ENCODE results near the gene GORASP2. TPM values are rescaled to one million over a fixed set of nuclear protein-coding genes. Genes with fewer than 3 reads are reported as not detected.

GORASP2 gene
- polyA plus RNA-seq, 3 donors = 34.5 to 51.2 (median 46.5) TPM

DNA sequence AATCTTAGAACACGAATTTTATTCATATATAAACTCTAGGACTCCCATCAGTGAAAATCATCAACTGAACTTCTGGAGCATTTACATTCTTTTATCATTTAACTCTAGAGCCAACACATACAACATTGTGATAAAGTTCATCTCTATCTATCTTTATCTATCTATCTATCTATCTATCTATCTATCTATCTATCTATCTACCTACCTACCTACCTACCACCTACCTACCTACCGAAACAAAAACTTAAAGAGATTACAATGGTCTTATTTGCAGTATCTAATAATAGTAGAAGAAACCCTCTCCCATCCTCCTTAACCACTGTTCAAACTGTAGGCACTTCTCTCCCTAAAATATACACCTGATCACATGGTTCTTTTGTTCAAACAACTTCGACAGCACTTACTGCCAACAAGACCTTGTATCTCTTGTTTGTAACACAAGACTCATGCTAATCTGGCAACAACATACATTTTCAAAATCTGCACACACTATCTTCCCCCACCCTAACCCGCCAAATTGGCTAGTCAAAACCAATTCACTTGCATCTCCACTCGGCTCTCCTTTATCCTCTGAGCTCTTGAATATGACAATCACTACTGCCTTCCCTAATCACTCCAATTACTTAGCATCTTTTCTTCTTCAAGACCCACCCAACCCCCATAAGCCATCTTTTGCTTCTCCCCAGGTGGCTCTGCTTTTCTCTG, 69.0 kb downstream of the GORASP2 start:
- H3K27me3 ChIP-seq (ENCODE audit: control insufficient read depth in 2 of 2, insufficient read depth in 2 of 2, low read length in 2 of 2) = no peaks in the 10 kb centered on the region
- Mint-ChIP-seq H3K36me3 (peaks cover 64 to 81% of the 10 kb centered on the region in 2 donors), H3K4me3 (no peak overlapping the region), H3K27ac (no peak overlapping the region), H3K27me3 (ENCODE audit: low read depth in 3 of 3) (peaks cover 0 to 1% (median 0%) of the 10 kb centered on the region in 3 donors), H3K4me1 (no peaks in the 10 kb centered on the region), H3K9me3 (no peaks in the 10 kb centered on the region)
- H3K4me2 ChIP-seq (replicated peaks; ENCODE audit: extremely low read depth, low read length, poor library complexity, severe bottlenecking) = no peak overlapping the region
- H2AFZ ChIP-seq (ENCODE audit: insufficient read depth, low read depth, low read length, poor library complexity, severe bottlenecking) = no peak overlapping the region
- peaks cover 58 to 87% of the 10 kb centered on the region in 2 donors for H3K36me3 ChIP-seq (replicated peaks in 1 of 2; ENCODE audit: control insufficient read depth in 1 of 2, insufficient read depth in 2 of 2, low read length in 2 of 2)
- no peak for TF ChIP-seq CTCF (IDR thresholded peaks at IDR 0.05)
- no peaks in the 10 kb centered on the region for H3K4me1 ChIP-seq (ENCODE audit: control insufficient read depth in 1 of 2, insufficient read depth in 2 of 2, low read length in 2 of 2)
- H3K9me3 ChIP-seq (replicated peaks in 1 of 2; ENCODE audit: control insufficient read depth in 1 of 2, insufficient read depth in 1 of 2, low read length in 2 of 2) = no peaks in the 10 kb centered on the region
- intact Hi-C loops (cut with micrococcal nuclease) = no loop called here
- DNase-seq = no peak
- H4K20me1 ChIP-seq (ENCODE audit: insufficient read depth, low read length) = no peaks in the 10 kb centered on the region
- no peak overlapping the region for H3K4me3 ChIP-seq (replicated peaks in 1 of 3; ENCODE audit: low read depth in 2 of 3, low read length in 3 of 3)
- no peak overlapping the region for H3K27ac ChIP-seq (ENCODE audit: low read depth in 1 of 2, low read length in 2 of 2)
- WGBS (ENCODE audit: insufficient coverage) = 100% methylated on average over 3 of the region's 5 CpGs
- no peak overlapping the region for H3K9ac ChIP-seq (ENCODE audit: insufficient read depth, low read length, poor library complexity, severe bottlenecking)
- no peaks in the 10 kb centered on the region for H3K79me2 ChIP-seq (ENCODE audit: insufficient read depth, low read length)

DNA sequence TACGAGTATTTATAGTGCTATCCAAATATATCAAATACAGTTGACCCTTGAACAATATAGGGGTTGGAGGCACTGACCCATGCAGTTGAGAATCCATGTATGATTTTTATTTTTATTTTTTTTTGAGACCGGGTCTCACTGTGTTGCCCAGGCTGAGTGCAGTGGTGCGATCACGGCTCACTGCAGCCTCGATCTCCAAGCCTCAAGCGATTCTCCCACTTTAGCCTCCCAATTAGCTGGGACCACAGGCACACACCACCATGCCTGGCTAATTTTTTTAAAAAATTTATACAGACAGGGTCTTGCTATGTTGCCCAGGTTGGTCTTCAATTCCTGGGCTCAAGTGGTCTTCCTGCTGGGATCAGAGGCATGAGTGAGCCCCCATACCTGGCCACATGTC, 70.6 kb downstream of the GORASP2 start:
- Histone ChIP-seq H3K27me3 (ENCODE audit: control insufficient read depth in 2 of 2, insufficient read depth in 2 of 2, low read length in 2 of 2) (no peaks in the 10 kb centered on the region), H3K79me2 (ENCODE audit: insufficient read depth, low read length) (no peaks in the 10 kb centered on the region), H2AFZ (ENCODE audit: insufficient read depth, low read depth, low read length, poor library complexity, severe bottlenecking) (no peak overlapping the region), H4K20me1 (ENCODE audit: insufficient read depth, low read length) (no peaks in the 10 kb centered on the region), H3K4me1 (ENCODE audit: control insufficient read depth in 1 of 2, insufficient read depth in 2 of 2, low read length in 2 of 2) (no peaks in the 10 kb centered on the region), H3K36me3 (replicated peaks in 1 of 2; ENCODE audit: control insufficient read depth in 1 of 2, insufficient read depth in 2 of 2, low read length in 2 of 2) (peaks cover 57 to 88% of the 10 kb centered on the region in 2 donors), H3K4me3 (replicated peaks in 1 of 3; ENCODE audit: low read depth in 2 of 3, low read length in 3 of 3) (no peak overlapping the region), H3K9ac (ENCODE audit: insufficient read depth, low read length, poor library complexity, severe bottlenecking) (no peak overlapping the region), H3K27ac (ENCODE audit: low read depth in 1 of 2, low read length in 2 of 2) (no peak overlapping the region), H3K9me3 (replicated peaks in 1 of 2; ENCODE audit: control insufficient read depth in 1 of 2, insufficient read depth in 1 of 2, low read length in 2 of 2) (no peaks in the 10 kb centered on the region), H3K4me2 (replicated peaks; ENCODE audit: extremely low read depth, low read length, poor library complexity, severe bottlenecking) (no peak overlapping the region)
- TF ChIP-seq CTCF (IDR thresholded peaks at IDR 0.05) = no peak
- no peaks in the 10 kb centered on the region for H3K9me3 Mint-ChIP-seq
- no peak overlapping the region for H3K27ac Mint-ChIP-seq
- H3K27me3 Mint-ChIP-seq (ENCODE audit: low read depth in 3 of 3) = peaks cover 0 to 1% (median 0%) of the 10 kb centered on the region in 3 donors
- 89% methylated on average over 4 of the region's 6 CpGs for WGBS (ENCODE audit: insufficient coverage)
- no peak for DNase-seq
- H3K4me3 Mint-ChIP-seq = no peak overlapping the region
- no peaks in the 10 kb centered on the region for H3K4me1 Mint-ChIP-seq
- peaks cover 64 to 80% of the 10 kb centered on the region in 2 donors for H3K36me3 Mint-ChIP-seq
- intact Hi-C loops (cut with micrococcal nuclease) = no loop called here

All from CD14-positive monocyte (primary cell).